Measurements from ENCODE around the gene ATP6V1C2.

DNA sequence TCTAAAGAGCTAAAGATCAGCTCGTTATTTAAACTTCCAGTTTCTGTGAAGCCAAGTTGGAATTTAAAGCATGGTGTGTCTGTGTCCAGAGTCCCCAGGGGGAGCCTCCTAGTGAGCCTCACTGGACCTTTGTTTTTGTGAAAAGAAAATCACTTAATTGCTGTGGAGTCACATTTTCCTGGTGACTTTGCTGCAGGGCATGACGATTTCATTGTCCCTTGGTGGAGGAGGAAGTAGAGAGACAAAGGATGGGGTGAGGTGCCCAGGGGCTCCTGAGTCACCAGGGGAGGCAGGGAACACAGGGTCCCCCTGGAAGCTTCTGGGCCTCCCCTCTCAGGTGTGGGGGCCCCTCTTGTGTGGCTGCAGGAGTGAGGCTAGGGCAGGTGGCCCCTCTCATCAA, 19.7 kb downstream of the ATP6V1C2 start:
- TF ChIP-seq, protein P1, sequence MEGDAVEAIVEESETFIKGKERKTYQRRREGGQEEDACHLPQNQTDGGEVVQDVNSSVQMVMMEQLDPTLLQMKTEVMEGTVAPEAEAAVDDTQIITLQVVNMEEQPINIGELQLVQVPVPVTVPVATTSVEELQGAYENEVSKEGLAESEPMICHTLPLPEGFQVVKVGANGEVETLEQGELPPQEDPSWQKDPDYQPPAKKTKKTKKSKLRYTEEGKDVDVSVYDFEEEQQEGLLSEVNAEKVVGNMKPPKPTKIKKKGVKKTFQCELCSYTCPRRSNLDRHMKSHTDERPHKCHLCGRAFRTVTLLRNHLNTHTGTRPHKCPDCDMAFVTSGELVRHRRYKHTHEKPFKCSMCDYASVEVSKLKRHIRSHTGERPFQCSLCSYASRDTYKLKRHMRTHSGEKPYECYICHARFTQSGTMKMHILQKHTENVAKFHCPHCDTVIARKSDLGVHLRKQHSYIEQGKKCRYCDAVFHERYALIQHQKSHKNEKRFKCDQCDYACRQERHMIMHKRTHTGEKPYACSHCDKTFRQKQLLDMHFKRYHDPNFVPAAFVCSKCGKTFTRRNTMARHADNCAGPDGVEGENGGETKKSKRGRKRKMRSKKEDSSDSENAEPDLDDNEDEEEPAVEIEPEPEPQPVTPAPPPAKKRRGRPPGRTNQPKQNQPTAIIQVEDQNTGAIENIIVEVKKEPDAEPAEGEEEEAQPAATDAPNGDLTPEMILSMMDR (IDR thresholded peaks at IDR 0.05; ENCODE audit: extremely low read depth in 1 of 2, insufficient read depth in 1 of 2, low read depth in 1 of 2, low read length in 2 of 2), result no peak
- no peak for TF ChIP-seq POLR2AphosphoS5 (IDR thresholded peaks at IDR 0.05; ENCODE audit: insufficient read depth, low read depth, low read length)
- TF ChIP-seq MYC (IDR thresholded peaks at IDR 0.05; ENCODE audit: low read depth, low read length), result no peak

Data from endothelial cell of umbilical vein (primary cell).